GM12878 (cell line): ENCODE results near the gene BICDL2. TPM values are rescaled to one million over a fixed set of nuclear protein-coding genes. Genes with fewer than 3 reads are reported as not detected.

ENCODE experiments used
- ATAC-seq: fragments of 200-7000 bp; cut with Tn5 transposase; 3 replicates; pipeline ENCODE4 v1.9.1; 2020; ENCODE audit warnings: mild to moderate bottlenecking, moderate library complexity
- BruUV-seq: library from RNA; stranded (reverse); fragments of 400-500 nt; replicated peaks from 2 replicates; lab custom pipeline; 2021; lab: Mats Ljungman, UMichigan
- CTCF ChIA-PET: fragments of 300-600 bp; sonication (Branson Sonifier 250); formaldehyde crosslinking; extraction: SDS; loops from one replicate; lab custom pipeline; 2021; ENCODE audit warnings: inconsistent platforms; lab: Yijun Ruan, JAX
- POLR2A ChIA-PET: fragments of 350-600 bp; formaldehyde crosslinking; extraction: SDS; loops from one replicate; lab custom pipeline; 2021; ENCODE audit warnings: inconsistent platforms; lab: Charles Lee
- RAD21 ChIA-PET: fragments of 300-600 bp; sonication (Branson Sonifier 250); formaldehyde crosslinking; loops from one replicate; lab custom pipeline; 2023; ENCODE audit warnings: antibody characterized with exemption; ENCODE audit not compliant: unreplicated experiment; lab: Charles Lee
- SMC1A ChIA-PET: fragments of 300-600 bp; sonication (Branson Sonifier 250); formaldehyde crosslinking; loops from one replicate; lab custom pipeline; 2023; ENCODE audit not compliant: unreplicated experiment, uncharacterized antibody; lab: Charles Lee
- DNase-seq: peaks from one replicate; pipeline ENCODE4 v3.0.0-alpha.2; 2011; ENCODE audit warnings: low read depth, low spot score
- FAIRE-seq: peaks from 3 replicates; lab custom pipeline; 2011; peaks lifted over from hg19 to GRCh38; lab: Jason Lieb, UNC
- H2AFZ ChIP-seq: 2 replicates; pipeline ENCODE4 v1.6.0; 2011; ENCODE audit warnings: low read depth, low read length, control low read depth; ENCODE audit not compliant: control insufficient read depth
- H3K27ac ChIP-seq: 2 replicates; pipeline ENCODE4 v1.5.1; 2011; ENCODE audit warnings: control low read depth; ENCODE audit not compliant: control insufficient read depth, insufficient read depth
- H3K27me3 ChIP-seq, 2 experiments: replicated peaks in 1 of 2; 2 replicates each; pipeline versions ENCODE4 v1.6.0 to v1.6.1; 2011; ENCODE audit warnings: low read length in 1 of 2; ENCODE audit not compliant: control insufficient read depth in 2 of 2, insufficient read depth in 2 of 2
- H3K36me3 ChIP-seq, 2 experiments: 2 replicates each; pipeline ENCODE4 v1.5.1; 2011; ENCODE audit warnings: low read length in 1 of 2; ENCODE audit not compliant: control insufficient read depth in 2 of 2, insufficient read depth in 2 of 2
- H3K4me1 ChIP-seq: 2 replicates; pipeline ENCODE4 v1.6.1; 2011; ENCODE audit warnings: mild to moderate bottlenecking, low read length, moderate library complexity, mixed read lengths; ENCODE audit not compliant: control insufficient read depth, insufficient read depth
- H3K4me2 ChIP-seq: 2 replicates; pipeline ENCODE4 v1.6.0; 2011; ENCODE audit warnings: control low read depth; ENCODE audit not compliant: control insufficient read depth, insufficient read depth
- H3K4me3 ChIP-seq: fragments of 200-600 bp; sonication (generic); 2 replicates; pipeline ENCODE4 v1.5.1; 2016
- H3K79me2 ChIP-seq: 2 replicates; pipeline ENCODE4 v1.6.0; 2011; ENCODE audit warnings: low read length; ENCODE audit not compliant: control insufficient read depth, insufficient read depth
- H3K9ac ChIP-seq: 2 replicates; pipeline ENCODE4 v1.8.0; 2011; ENCODE audit warnings: low read length, control low read depth, mixed read lengths; ENCODE audit not compliant: control insufficient read depth, insufficient read depth
- H3K9me3 ChIP-seq: replicated peaks from 3 replicates; pipeline ENCODE4 v1.5.1; 2011; ENCODE audit warnings: mild to moderate bottlenecking, low read length; ENCODE audit not compliant: control insufficient read depth, insufficient read depth
- H4K20me1 ChIP-seq: 2 replicates; pipeline ENCODE4 v1.6.0; 2011; ENCODE audit not compliant: control insufficient read depth, insufficient read depth
- ASH2L ChIP-seq: fragments of 300-600, 200-600 bp; sonication (generic); IDR thresholded peaks from 2 replicates; pipeline ENCODE4 v1.6.1; 2017; ENCODE audit warnings: low read depth, mild to moderate bottlenecking, borderline replicate concordance
- BCL3 ChIP-seq: IDR thresholded peaks from 2 replicates; pipeline ENCODE4 v1.6.1; 2011; ENCODE audit warnings: borderline replicate concordance, low read depth, mild to moderate bottlenecking, moderate library complexity, low read length; ENCODE audit not compliant: insufficient read depth, poor library complexity, severe bottlenecking
- BHLHE40 ChIP-seq, 2 experiments: fragments of 450-650 bp in 1 of 2; IDR thresholded peaks; 2 replicates each; pipeline ENCODE4 v1.6.1; 2011 to 2017; ENCODE audit warnings: low read depth in 2 of 2, borderline replicate concordance in 1 of 2, improper control_type of control experiment in 1 of 2, low read length in 1 of 2, mild to moderate bottlenecking in 1 of 2
- DPF2 ChIP-seq: fragments of 450-650 bp; IDR thresholded peaks from 2 replicates; pipeline ENCODE4 v1.6.1; 2017; ENCODE audit warnings: mild to moderate bottlenecking
- GABPA ChIP-seq: IDR thresholded peaks from 2 replicates; pipeline ENCODE4 v1.6.1; 2014; ENCODE audit warnings: antibody characterized with exemption, low read depth, mild to moderate bottlenecking, inconsistent platforms
- GATAD2B ChIP-seq: fragments of 450-650 bp; conservative IDR thresholded peaks from 2 replicates; pipeline ENCODE4 v1.6.1; 2017; ENCODE audit warnings: low read depth, mild to moderate bottlenecking, moderate library complexity
- LARP7 ChIP-seq: fragments of 450-650 bp; IDR thresholded peaks from 2 replicates; pipeline ENCODE4 v1.6.1; 2017; ENCODE audit warnings: mild to moderate bottlenecking
- PAX5 ChIP-seq: IDR thresholded peaks from 2 replicates; pipeline ENCODE4 v1.6.1; 2011; ENCODE audit warnings: low read depth, low read length, borderline replicate concordance
- RAD21 ChIP-seq: IDR thresholded peaks from 2 replicates; pipeline ENCODE4 v1.6.1; 2011; ENCODE audit warnings: mild to moderate bottlenecking, low read depth, low read length, moderate library complexity; ENCODE audit not compliant: insufficient read depth
- RB1 ChIP-seq: fragments of 450-650 bp; formaldehyde crosslinking; IDR thresholded peaks from 2 replicates; pipeline ENCODE4 v1.6.1; 2017; ENCODE audit warnings: mild to moderate bottlenecking, borderline replicate concordance
- SMARCA5 ChIP-seq: fragments of 450-650 bp; IDR thresholded peaks from 2 replicates; pipeline ENCODE4 v1.6.1; 2017; ENCODE audit warnings: mild to moderate bottlenecking
- SMC3 ChIP-seq: IDR thresholded peaks from 2 replicates; pipeline ENCODE4 v1.6.1; 2011; ENCODE audit warnings: low read length, improper control_type of control experiment, borderline replicate concordance
- SRF ChIP-seq, 2 experiments: IDR thresholded peaks; 2 replicates each; pipeline ENCODE4 v1.6.1; 2011; ENCODE audit warnings: low read depth in 2 of 2, low read length in 2 of 2, mild to moderate bottlenecking in 1 of 2, moderate library complexity in 1 of 2
- STAT3 ChIP-seq: IDR thresholded peaks from 2 replicates; pipeline ENCODE4 v1.6.1; 2011; ENCODE audit warnings: low read depth, low read length, improper control_type of control experiment
- TCF7 ChIP-seq: IDR thresholded peaks from 2 replicates; pipeline ENCODE4 v1.6.1; 2014; ENCODE audit warnings: antibody characterized with exemption, borderline replicate concordance
- YY1 ChIP-seq: IDR thresholded peaks from 2 replicates; pipeline ENCODE4 v1.6.1; 2011; ENCODE audit warnings: low read depth, mild to moderate bottlenecking, low read length
- ZNF274 ChIP-seq: IDR thresholded peaks from one replicate; pipeline ENCODE4 v1.8.0; 2011; ENCODE audit not compliant: insufficient read length, insufficient read depth
- WGBS: methylation state at CpG from one replicate; pipeline ENCODE4 v1.1.6; 2016; ENCODE audit warnings: low lambda C conversion rate; ENCODE audit not compliant: insufficient replicate concordance, insufficient coverage; ENCODE audit errors: missing lambda C conversion rate; 5-methylcytosine and 5-hydroxymethylcytosine counted together
- in situ Hi-C: fragments of 300-500 bp; cut with MboI; formaldehyde crosslinking; loops from 9 replicates; pipeline ENCODE4 v1.14.3; 2018; ENCODE audit warnings: mixed read lengths
- intact Hi-C: fragments of 100-400 bp; cut with micrococcal nuclease; formaldehyde crosslinking; loops from one replicate; pipeline ENCODE4 v1.14.2; 2022; ENCODE audit not compliant: unreplicated experiment
- polyA plus RNA-seq, 11 experiments: library from polyadenylated mRNA; depleted of rRNA in 4 of 11; unstranded in 6 of 11; stranded (reverse) in 5 of 11; fragments of >200 nt; fragmentation: Nextera tagmentation in 4 of 11; fragmentation: Illumina TruSeq in 1 of 11; extraction: Ambion mirVana in 4 of 11; extraction: Trizol in 1 of 11; gene quantifications; 1 replicate in 1 of 11; 2 replicates in 10 of 11; pipeline versions ENCODE4 v1.2.1 to v1.2.3, GENCODE V29; 2011 to 2016; ENCODE audit warnings: inconsistent platforms in 2 of 11, missing spikeins in 2 of 11, low read depth in 1 of 11
- total RNA-seq, 4 experiments: library from RNA; depleted of rRNA in 3 of 4; stranded (reverse); fragments of >200 nt in 3 of 4; fragmentation: Illumina TruSeq in 1 of 4; extraction: Trizol in 1 of 4; gene quantifications; 2 replicates each; pipeline versions ENCODE4 v1.2.1 to v1.2.3, GENCODE V29; 2013 to 2021

Gene BICDL2
- total and polyA plus RNA-seq, 10 of the 15 experiments (the other 5 are each of a cell fraction or from before 2014, with no cell fraction given): not detected

DNA sequence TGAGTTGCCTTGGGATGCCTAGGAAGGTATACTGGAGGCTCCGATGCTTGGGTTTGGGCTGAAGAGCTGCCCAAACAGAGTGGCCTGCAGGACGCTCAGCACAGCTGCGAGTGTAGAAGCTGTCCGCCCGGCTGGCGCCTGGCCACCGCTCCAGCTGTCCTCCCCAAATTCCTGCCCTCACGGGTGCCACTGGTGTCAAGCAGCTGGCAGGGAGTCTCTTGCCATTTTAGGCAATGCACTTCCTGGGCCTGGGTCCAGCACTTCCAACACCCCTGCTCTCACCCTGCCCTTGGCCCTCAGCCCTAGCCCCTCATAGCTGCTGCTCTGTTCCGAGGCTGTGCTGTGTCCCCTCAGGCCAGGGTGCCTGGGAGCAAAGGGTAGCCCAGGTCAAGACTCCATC is 51.3 kb downstream of the BICDL2 start:
- TF ChIP-seq TCF7 (no peak), SRF (IDR thresholded peaks at IDR 0.05; ENCODE audit: low read depth in 2 of 2, low read length in 2 of 2) (0 out of 4 replicates have a peak, but pooled peaks of 1 of the 2 experiments have one; percentile 31)
- intact Hi-C loops (no loop called here), in situ Hi-C loops (no loop called here)
- H3K79me2 ChIP-seq: no peaks in the 10 kb centered on the region
- ChIA-PET RAD21 (no interaction called here), SMC1A (interaction anchor here (0.7 kb wide), 1 partner anchor 54 kb away, joined by 3 read pairs; no protein-coding TSS in a partner anchor), CTCF (interaction anchor here (1.0 kb wide), 1 partner anchor 59 kb away, joined by 3 read pairs; no protein-coding TSS in a partner anchor), POLR2A (interaction anchor here (0.6 kb wide), 1 partner anchor 40 kb away, joined by 4 read pairs; no protein-coding TSS in a partner anchor)
- H3K27ac ChIP-seq: no peak overlapping the region
- BruUV-seq: no TSS peak
- H3K4me2 ChIP-seq: no peak overlapping the region
- no peak overlapping the region for H2AFZ ChIP-seq
- no peak overlapping the region for H3K9ac ChIP-seq
- no peak for ATAC-seq
- H3K27me3 ChIP-seq: peaks cover 1 to 2% of the 10 kb centered on the region in 2 experiments; a peak in 1 of 4 replicates
- no peaks in the 10 kb centered on the region for H3K36me3 ChIP-seq
- no peak for DNase-seq
- H3K4me1 ChIP-seq: no peaks in the 10 kb centered on the region
- no peaks in the 10 kb centered on the region for H4K20me1 ChIP-seq
- FAIRE-seq: no peak
- WGBS: 75% methylated on average over 9 of the region's 9 CpGs
- no peak overlapping the region for H3K4me3 ChIP-seq
- no peaks in the 10 kb centered on the region for H3K9me3 ChIP-seq

DNA sequence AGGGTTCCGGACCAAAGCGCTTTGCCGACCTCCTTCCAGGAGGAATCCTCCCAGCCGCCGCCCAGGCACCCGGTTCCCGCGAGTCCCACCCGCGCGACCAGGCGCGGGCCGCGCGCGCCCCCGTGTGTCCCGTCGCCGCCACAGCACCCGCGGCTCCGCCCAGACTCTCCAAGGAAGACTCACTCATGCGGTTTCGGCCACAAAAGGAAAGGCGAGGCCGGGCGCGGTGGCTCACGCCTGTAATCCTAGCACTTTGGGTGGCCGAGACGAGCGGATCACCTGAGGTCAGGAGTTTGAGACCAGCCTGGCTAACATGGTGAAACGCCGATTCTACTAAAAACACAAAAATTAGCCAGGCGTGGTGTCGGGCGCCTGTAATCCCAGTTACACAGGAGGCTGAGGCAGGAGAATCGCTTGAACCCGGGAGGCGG is 53.0 kb downstream of the BICDL2 start:
- FAIRE-seq: peak; percentile 81
- SMC1A ChIA-PET: interaction anchor here (1.0 to 1.5 kb wide), 3 partner anchors 14 to 146 kb away, joined by 4 to 5 read pairs (median 5); no protein-coding TSS in a partner anchor
- in situ Hi-C loops (no loop called here), intact Hi-C loops (loop anchor here (5.0 kb wide), 2 partner anchors 56 to 76 kb away; no protein-coding TSS in a partner anchor)
- no peak for DNase-seq
- RAD21 ChIA-PET: interaction anchor here (1.2 kb wide), 2 partner anchors 57 to 75 kb away, joined by 3 read pairs; no protein-coding TSS in a partner anchor
- peaks cover 7% of the 10 kb centered on the region for H3K4me1 ChIP-seq
- no peaks in the 10 kb centered on the region for H3K9me3 ChIP-seq
- 2% methylated on average over 37 of the region's 42 CpGs for WGBS
- POLR2A ChIA-PET: interaction anchor here (0.7 kb wide), 1 partner anchor 38 kb away, joined by 5 read pairs; no protein-coding TSS in a partner anchor
- BruUV-seq: no TSS peak
- CTCF ChIA-PET: interaction anchor here (1.0 to 2.3 kb wide), 9 partner anchors 14 to 190 kb away, joined by 3 to 13 read pairs (median 6); partner anchors contain the start of genes KREMEN2 and PAQR4
- H3K27ac ChIP-seq: no peak overlapping the region
- H3K36me3 ChIP-seq: no peaks in the 10 kb centered on the region
- H4K20me1 ChIP-seq: no peaks in the 10 kb centered on the region
- peak; percentile 55 for ATAC-seq
- no peaks in the 10 kb centered on the region for H3K27me3 ChIP-seq
- H3K4me3 ChIP-seq: peak overlapping the region; percentile 17
- H3K9ac ChIP-seq: no peak overlapping the region
- peak overlapping the region; percentile 72 for H2AFZ ChIP-seq
- H3K4me2 ChIP-seq: peak overlapping the region; percentile 69
- H3K79me2 ChIP-seq: peaks cover 11% of the 10 kb centered on the region
- 0 out of 2 replicates have a peak, but pooled peaks have one; percentile 47 for TF ChIP-seq YY1
- TF ChIP-seq SMC3: peak; percentile 34; the same call in 1 of the 2 replicates
- peak; percentile 67; the same call in 1 of the 2 replicates for TF ChIP-seq SMARCA5
- TF ChIP-seq PAX5: no peak
- peak; percentile 36 to 48; a peak in 1 of 4 replicates for TF ChIP-seq BHLHE40 (IDR thresholded peaks at IDR 0.05; ENCODE audit: borderline replicate concordance in 1 of 2, low read depth in 2 of 2, low read length in 1 of 2)
- no peak for TF ChIP-seq BCL3
- TF ChIP-seq STAT3: no peak
- peak; percentile 19; the same call in 1 of the 2 replicates for TF ChIP-seq DPF2
- TF ChIP-seq ZNF274: no peak
- peak; percentile 49; the same call in 1 of the 2 replicates for TF ChIP-seq LARP7
- peak; percentile 79 for TF ChIP-seq GATAD2B
- 0 out of 2 replicates have a peak, but pooled peaks have one; percentile 70 for TF ChIP-seq RB1
- TF ChIP-seq RAD21: peak; percentile 71
- TF ChIP-seq GABPA: no peak
- TF ChIP-seq ASH2L: no peak
